Fibroblast of peridontal ligament (primary cell): ENCODE results near the gene MDFIC.

Experiments
- DNase-seq: peaks from one replicate; pipeline ENCODE4 v3.0.0-alpha.2; 2010; ENCODE audit errors: extremely low read depth

The MDFIC gene

DNA sequence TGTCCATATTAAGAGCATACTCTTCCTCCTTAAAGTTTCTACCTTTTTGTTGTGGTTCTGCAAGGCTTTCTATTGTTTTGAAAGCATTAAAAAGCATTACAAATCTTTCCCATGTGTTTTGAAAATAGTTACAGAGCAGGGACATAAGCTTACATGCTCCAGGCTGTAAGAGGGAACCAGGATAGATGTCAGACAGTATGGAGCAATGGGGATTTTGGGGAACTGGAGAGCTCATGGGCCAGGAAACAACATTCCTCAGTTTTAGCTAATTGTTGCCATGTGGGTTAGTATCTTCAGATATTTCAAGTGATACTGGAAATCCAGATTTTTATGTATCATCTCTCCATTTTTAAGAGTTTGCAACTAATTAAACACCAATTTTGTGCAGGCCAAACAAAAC, 3.5 kb downstream of the MDFIC start:
- peak; percentile 79 for DNase-seq

DNA sequence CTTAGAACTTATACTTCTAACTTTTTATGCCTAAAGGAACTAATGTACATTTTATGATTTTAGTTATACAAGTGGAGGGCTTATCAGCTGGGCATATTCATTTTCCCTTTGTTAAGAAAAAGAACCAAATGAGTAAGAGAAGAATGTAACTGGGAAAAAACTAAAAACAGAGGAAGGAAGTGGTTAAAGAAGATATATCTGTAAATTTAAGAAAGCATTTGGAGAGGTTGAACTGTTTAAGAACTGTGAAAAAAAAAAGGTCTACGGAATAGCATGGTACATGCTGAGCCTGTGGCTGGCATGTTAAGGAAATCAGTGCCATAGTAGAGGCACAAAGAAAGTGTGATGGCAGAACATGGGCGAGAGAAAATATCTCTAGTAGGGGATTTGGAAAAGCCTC, 6.2 kb downstream of the MDFIC start:
- no peak for DNase-seq

GRCh38 chr7:114929570-114929969, 7.7 kb downstream of the MDFIC start:
- no peak for DNase-seq

- DNase-seq: no peak
Observed at GRCh38 chr7:114930107-114930661, 8.3 kb downstream of the MDFIC start.

DNA sequence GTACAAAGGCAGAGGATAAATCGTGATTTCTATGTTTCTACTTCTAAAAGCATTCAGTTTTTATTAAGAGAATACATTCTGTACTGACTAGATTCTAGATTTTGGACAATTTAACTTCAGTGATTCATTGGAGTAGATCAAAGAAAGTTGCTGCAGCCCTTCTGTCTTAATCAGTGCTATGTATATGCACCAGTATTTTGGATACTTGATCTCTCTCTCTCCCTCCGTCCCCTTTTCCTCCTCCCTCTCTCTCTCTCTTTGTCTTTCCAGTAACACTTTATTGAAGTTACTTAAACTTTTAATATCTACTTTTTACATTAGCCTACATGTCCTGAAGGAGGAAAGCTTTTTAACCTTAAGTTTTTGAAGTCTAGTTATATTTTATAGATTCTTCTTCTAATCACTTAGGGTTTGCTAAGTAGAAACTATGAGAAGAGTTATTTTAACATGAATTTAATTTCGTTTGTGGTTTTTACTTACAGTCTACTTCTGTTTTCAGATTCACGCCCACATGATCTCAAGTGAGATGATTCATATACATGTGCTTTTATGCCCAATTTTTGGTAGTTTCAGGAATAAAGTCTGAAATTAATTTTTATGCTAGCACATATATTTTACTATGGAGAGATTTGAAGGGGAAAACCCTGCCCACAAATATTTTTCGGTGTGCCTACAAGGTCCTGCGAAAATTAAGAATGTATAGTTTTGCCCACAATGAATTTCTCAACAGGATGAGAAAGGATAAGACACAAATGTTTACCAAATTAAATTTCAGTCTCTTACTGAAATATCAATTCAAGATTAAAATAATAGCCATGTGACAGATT, 9.1 kb downstream of the MDFIC start:
- peak; percentile 83 for DNase-seq

GRCh38 chr7:114931656-114932011, 9.7 kb downstream of the MDFIC start:
- no peak for DNase-seq

DNA sequence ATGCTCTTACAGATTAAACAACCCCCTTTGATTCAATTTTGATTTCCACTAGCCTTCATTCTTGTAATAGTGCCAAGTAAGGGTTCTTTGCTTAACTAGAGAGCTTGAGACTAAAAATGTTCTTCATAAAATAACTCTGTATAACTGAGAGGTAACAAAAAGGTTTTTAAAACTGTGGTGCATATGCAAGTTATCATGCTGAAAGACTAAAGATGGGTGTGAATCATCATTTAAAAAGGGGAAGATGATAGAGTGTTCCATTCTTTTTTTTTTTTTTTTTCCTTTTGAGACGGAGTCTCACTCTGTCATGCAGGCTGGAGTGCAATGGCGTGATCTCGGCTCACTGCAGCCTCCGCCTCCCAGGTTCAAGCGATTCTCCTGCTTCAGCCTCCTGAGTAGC, 11.1 kb downstream of the MDFIC start:
- DNase-seq: no peak

DNA sequence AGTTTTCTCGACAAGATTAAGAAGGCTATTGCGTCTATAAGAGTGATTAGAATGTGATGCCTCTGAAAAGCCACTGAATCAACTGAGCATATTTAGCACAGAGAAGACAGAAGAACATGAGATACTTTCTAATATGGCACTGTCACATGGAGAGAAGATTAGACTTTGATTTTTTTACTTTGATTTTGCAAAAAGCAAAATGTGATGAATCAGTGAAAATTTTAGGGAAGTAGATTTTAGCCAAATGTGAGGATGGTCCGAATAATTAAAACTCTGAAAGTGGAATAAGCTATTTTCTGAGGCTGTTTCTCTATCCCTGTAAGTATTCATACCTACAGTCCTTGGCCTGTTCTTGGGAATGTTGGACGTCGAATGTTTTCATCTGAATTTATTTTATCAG, 11.8 kb downstream of the MDFIC start:
- no peak for DNase-seq

- DNase-seq: no peak
Observed at GRCh38 chr7:114934086-114934485, 12.2 kb downstream of the MDFIC start.

DNA sequence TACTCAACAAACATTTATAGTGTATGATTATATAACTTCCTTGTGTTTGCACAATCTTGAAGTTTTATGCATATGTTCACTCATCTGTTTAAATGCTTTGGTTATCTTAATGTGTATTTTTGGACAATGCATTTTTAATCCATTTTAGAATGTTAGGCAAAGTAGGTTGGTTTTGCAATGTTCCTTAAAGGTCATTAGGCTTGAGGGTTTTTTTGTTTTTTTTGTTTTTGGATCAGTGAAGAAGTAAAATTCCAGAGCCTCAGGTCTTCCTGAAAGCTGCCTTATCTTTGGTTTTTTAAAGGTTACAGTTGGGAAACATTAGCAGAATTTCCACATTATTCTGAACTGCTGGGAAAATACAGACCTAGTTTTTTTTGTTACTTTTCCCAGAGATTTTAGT, 12.8 kb downstream of the MDFIC start:
- no peak for DNase-seq

GRCh38 chr7:114936471-114936870, 14.6 kb downstream of the MDFIC start:
- DNase-seq: no peak

DNA sequence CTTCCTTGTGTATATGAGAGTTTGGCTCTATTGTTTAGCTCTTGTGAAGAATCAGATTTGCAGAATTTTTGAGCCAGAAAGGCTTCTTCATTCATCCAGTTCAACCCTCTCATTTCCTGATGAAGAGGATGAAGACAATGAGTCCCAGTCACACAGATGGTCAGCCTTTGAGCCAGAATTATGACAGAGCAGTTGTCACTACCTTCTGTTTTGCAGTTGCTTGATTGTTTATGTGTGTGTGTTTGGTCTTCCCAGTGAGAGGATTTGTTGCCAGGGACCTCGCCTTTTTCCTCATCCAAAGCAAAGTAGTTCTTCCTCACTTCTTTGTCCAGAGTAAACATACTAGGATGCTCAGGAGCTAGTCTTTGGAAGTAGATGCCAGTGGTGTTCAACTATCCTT, 15.6 kb downstream of the MDFIC start:
- no peak for DNase-seq

DNA sequence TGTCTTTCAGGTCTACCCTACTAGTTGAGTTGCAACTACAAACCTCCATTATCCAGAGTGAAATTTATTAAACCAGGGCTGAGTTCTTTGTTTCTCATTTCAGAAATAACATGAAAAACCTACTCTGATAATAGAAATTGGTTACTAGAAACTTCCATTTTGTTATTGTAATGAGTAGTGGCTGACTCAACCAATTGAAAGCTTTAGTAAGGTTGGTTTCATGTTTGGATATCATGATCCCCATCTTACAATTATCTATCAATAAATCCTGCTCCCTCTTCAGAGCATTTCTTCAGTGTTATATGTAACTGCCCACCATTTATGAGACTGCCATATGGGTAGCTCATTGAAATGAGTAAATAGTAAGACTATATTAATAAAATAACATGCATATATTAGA, 16.9 kb downstream of the MDFIC start:
- DNase-seq: no peak

DNA sequence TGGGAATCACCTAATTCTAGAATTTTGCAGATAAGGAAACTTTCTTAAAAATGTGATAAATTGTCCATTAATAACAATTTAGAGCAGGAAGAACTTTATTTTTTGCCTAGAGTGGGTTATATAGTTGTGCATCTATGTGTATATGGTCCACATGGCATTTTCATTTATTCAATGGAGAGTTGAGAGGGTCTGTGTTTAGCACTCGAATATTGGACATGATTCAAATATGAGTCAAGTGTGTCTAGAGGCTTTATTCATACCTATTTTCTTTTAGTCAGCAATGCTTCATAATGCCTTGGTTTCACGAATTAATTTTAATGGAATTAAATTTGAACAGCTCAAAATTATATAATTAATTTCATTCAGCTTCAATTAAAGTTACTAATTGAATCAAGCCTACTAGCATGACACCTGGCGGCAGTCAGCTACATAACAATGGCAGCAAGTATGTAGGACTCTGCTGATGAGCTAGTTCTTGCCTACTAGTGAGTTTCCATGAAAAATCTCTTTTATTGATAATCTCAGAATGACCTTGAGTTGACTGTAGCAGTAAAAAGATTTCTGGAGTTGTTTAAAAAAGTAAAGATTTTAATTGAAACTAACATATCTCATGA, 17.7 kb downstream of the MDFIC start:
- no peak for DNase-seq

GRCh38 chr7:114940220-114940619, 18.3 kb downstream of the MDFIC start:
- DNase-seq: no peak

DNA sequence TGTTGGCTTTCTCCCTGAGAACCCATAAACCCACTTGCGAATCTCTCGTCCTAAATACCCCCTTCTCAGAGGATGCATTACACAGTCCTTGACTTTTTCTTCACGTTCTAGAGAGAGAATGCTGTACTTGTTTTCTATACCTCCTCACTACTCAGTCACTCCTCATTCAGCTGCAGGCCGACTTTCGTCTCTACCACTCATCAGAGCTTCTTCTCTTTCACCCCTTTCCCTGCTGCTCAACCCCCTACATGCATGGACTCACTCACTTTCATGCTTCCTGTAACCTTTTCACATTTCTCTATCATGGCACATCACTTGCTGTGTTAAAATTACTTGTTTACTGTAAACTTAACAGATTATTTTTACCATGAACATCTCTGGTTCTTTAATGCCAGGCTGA, 19.8 kb downstream of the MDFIC start:
- no peak for DNase-seq

GRCh38 chr7:114942446-114943175, 20.7 kb downstream of the MDFIC start:
- DNase-seq: no peak

DNA sequence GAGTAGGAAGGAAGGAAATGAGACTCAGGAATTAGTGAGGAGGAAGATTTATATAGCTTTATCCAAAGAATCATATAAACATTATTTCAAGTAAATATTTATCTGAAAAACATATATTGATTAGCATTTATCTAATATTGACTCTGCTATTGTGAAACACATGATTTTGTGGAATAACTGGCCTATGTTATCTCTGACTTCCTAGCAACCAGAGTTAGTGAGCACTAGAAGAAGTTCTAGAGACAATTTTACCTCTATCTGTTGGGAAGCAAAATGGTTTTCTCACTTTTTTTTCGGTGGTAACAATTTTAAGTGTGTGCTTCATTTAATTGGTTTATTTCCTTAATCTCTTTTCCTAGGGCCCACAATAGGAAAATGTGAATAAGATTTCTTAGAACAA, 21.6 kb downstream of the MDFIC start:
- no peak for DNase-seq

- DNase-seq: peak; percentile 58
Observed at GRCh38 chr7:114943953-114944744, 22.3 kb downstream of the MDFIC start.

DNA sequence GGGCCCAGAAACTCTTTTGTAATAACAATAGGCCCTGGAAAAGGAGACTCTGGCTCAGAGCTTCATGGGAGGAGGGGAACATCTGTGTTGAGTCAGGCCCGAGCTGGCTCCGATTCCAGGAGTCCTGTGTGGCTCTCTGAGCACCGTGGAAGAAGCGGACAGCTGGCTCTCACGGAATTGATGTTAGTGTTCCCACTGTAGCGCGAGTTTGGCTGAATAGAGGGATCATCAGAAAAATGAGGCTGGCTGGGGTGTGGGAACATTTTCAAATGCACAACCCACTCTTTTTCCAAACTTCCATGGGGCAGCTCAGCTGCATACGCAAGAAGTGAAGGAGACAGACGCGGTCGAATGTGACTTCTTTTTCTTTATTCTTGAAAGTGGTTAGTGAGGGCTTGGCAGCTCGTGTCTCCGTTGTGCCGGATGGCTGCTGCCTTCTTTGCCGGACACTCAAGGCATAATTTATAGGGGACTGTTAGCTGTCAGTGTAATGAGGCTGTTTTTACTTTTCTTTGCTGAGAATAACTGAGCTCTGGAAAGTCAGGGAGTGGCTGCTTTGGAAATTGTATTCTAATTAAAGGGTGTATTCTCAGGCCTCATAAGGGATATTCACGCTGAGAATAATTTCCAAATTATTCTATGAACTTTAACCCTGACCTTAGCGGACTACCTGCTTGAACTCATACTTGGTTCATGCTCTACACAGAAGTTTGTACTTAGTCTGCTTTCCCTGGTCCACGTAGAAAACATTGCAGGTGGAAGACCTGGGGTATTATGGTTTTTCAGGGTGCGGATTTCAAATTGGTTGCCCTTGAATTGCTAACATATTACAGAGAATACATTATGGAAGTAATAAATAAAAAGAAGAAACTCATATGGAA, 23.1 kb downstream of the MDFIC start:
- DNase-seq: peak; percentile 96

GRCh38 chr7:114949231-114949630, 27.3 kb downstream of the MDFIC start:
- peak; percentile 70 for DNase-seq
